NCI-H2227 treated with DMSO at 0.1 percent for 48 hours (cell line): ENCODE data around the gene TOMM22.

Experiments used
- DNase-seq: peaks from one replicate; lab custom pipeline; 2025; lab: John Stamatoyannopoulos, UW

Gene TOMM22

DNA sequence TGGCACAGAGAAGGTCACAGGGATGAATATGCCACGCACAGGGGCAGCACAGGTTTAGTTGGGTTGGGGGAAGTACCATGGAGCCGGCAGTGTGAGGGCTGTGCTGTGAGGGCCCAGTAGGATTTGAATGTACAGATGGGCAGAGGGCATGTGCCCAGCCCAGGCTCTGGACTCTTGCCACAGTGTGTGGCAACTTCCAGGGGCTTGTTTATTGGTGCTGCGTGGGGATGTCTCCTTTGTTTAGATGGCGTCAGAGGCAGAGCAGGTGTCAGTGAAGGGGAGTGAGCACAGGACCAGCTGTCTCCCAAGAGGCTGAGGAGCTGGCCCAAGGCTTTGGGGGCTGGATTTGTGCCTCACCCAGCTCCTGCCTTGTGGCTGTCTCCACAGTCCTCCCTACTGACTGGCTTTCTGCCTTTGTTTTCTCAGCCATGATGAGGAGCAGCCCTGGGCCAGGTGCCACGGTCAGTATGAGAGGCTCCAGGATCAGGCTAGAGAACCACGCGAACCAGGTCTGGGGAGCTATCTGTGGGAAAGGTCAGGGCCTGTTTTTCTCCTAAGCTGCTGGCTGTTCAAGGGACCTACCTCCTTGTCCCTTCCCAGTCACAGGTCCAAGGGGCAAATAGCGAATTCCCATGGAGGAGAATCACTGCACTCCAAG lies 52.1 kb downstream of the TOMM22 start:
- no peak for DNase-seq

DNA sequence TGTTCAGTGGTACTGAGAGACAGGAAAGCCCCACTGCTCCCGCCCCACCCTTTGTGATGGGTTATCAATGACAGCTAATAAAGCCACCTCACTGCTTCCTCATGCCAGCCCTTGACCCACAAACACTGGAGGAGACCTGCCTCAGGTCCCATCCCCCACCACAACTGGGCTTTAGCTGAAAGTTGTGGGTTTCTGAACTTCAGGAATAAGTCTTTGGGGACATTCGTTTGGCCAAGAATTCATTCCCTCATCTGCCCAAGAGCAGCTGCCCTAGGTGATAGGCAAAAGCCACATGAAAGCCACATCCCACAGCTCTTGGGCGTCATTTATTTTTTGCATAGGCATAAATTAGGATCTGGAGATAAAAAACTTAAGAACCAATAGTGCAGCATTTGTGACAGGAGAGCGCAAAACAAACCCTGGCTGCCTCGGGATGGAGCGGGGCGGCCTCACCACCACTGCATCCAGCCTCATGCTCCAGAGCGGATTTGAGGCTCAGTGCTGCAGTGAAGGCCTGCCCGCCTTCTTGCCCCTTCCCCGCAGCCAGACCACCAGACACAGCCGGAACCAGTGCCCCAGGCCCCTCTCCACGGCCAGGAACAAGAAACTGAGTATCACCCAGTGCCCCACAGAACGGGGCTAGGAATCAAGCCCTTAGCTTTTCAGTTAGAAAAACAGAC lies 52.8 kb downstream of the TOMM22 start:
- no peak for DNase-seq
